ENCODE measurements around the gene REG1A.

REG1A gene

GRCh38 chr2:79120194-79120713 is at the start of gene REG1A:
Gene REG1A, plus strand, starts transcription at chr2:79120488. Its CDS starts 374 bp downstream, at chr2:79120862.
- no peak for DNase-seq

- no peak for DNase-seq
These were observed 49.2 kb upstream of the REG1A start for GRCh38 chr2:79071078-79071477.

- DNase-seq = no peak
These were observed 37.3 kb upstream of the REG1A start for GRCh38 chr2:79082987-79083386.

- no peak for DNase-seq
These were observed 36.6 kb upstream of the REG1A start for GRCh38 chr2:79083597-79084251.

GRCh38 chr2:79084495-79085135 is 35.7 kb upstream of the REG1A start:
- no peak for DNase-seq

GRCh38 chr2:79085382-79085781 is 34.9 kb upstream of the REG1A start:
- no peak for DNase-seq

GRCh38 chr2:79086255-79086654 is 34.0 kb upstream of the REG1A start:
- DNase-seq = no peak

- DNase-seq = no peak
These were observed 32.4 kb upstream of the REG1A start, which contains the start of gene REG1B for GRCh38 chr2:79087785-79088364. Gene REG1B, minus strand, starts transcription at chr2:79087993. Its CDS starts 381 bp downstream, at chr2:79087612.

- DNase-seq = no peak
These were observed 29.6 kb upstream of the REG1A start for GRCh38 chr2:79090693-79091092.

- DNase-seq = no peak
These were observed 22.4 kb upstream of the REG1A start for GRCh38 chr2:79097843-79098242.

GRCh38 chr2:79099140-79099686 is 21.1 kb upstream of the REG1A start:
- no peak for DNase-seq

- DNase-seq = no peak
These were observed 20.0 kb upstream of the REG1A start for GRCh38 chr2:79100285-79100684.

GRCh38 chr2:79101024-79101423 is 19.3 kb upstream of the REG1A start:
- DNase-seq = no peak

- DNase-seq = no peak
These were observed 17.1 kb upstream of the REG1A start for GRCh38 chr2:79103214-79103613.

- DNase-seq = no peak
These were observed 15.0 kb upstream of the REG1A start for GRCh38 chr2:79105259-79105658.

GRCh38 chr2:79112269-79112668 is 8.0 kb upstream of the REG1A start:
- DNase-seq = no peak

GRCh38 chr2:79114797-79115494 is 5.3 kb upstream of the REG1A start:
- DNase-seq = no peak

- DNase-seq = no peak
These were observed 3.0 kb upstream of the REG1A start for GRCh38 chr2:79116997-79117928.

GRCh38 chr2:79122676-79123075 is 2.4 kb downstream of the REG1A start:
- no peak for DNase-seq

- no peak for DNase-seq
These were observed 4.8 kb downstream of the REG1A start for GRCh38 chr2:79124907-79125720.

GRCh38 chr2:79125721-79125985 is 5.4 kb downstream of the REG1A start:
- DNase-seq = no peak

Measured in NCI-H1694 treated with DMSO at 0.1 percent for 48 hours (cell line).